HepG2 (cell line): ENCODE measurements around the gene CYB5B. TPM values are rescaled to one million over a fixed set of nuclear protein-coding genes. Genes with fewer than 3 reads are reported as not detected.
A peak's percentile ranks its signal among the peaks of the same experiment; 100 is the strongest.

Experiments
- ARNT2 ChIP-seq: sonication (generic); formaldehyde crosslinking; IDR thresholded peaks from 2 replicates; pipeline ENCODE4 v1.8.0; 2022; ENCODE audit warnings: mild to moderate bottlenecking, low read depth, missing genetic modification reagents, moderate library complexity
- BCL6 ChIP-seq: IDR thresholded peaks from 2 replicates; pipeline ENCODE4 v1.6.1; 2016; ENCODE audit warnings: missing genetic modification reagents, missing compliant biosample characterization
- CBFB ChIP-seq: sonication (generic); formaldehyde crosslinking; IDR thresholded peaks from 2 replicates; pipeline ENCODE4 v1.4.0; 2020; ENCODE audit warnings: missing genetic modification reagents
- DNMT1 ChIP-seq: sonication (generic); formaldehyde crosslinking; IDR thresholded peaks from 2 replicates; pipeline ENCODE4 v1.5.1; 2020; ENCODE audit warnings: mild to moderate bottlenecking, missing genetic modification reagents
- DPF2 ChIP-seq: sonication (generic); formaldehyde crosslinking; IDR thresholded peaks from 2 replicates; pipeline ENCODE4 v1.4.0; 2020; ENCODE audit warnings: mild to moderate bottlenecking, low read depth, missing genetic modification reagents, borderline replicate concordance
- FOXA1 ChIP-seq, 2 experiments: fragments of 450-650 bp in 1 of 2; sonication (generic) in 1 of 2; formaldehyde crosslinking in 1 of 2; IDR thresholded peaks; 2 replicates each; pipeline versions ENCODE4 v1.4.0 to v1.6.1; 2016 to 2020; ENCODE audit warnings: missing genetic modification reagents in 1 of 2
- HHEX ChIP-seq: IDR thresholded peaks from 2 replicates; pipeline ENCODE4 v1.6.1; 2016; ENCODE audit warnings: control low read depth
- HNRNPUL1 ChIP-seq: fragments of 200-400 bp; formaldehyde crosslinking; IDR thresholded peaks from 2 replicates; pipeline ENCODE4 v1.6.1; 2017; ENCODE audit warnings: low read depth, mild to moderate bottlenecking, low read length, moderate library complexity
- JUNB ChIP-seq: sonication (generic); formaldehyde crosslinking; IDR thresholded peaks from 2 replicates; pipeline ENCODE4 v1.8.0; 2022; ENCODE audit warnings: missing genetic modification reagents, mild to moderate bottlenecking, borderline replicate concordance
- MTF1 ChIP-seq: sonication (generic); formaldehyde crosslinking; IDR thresholded peaks from 2 replicates; pipeline ENCODE4 v1.5.0; 2020; ENCODE audit warnings: missing genetic modification reagents
- NR2F6 ChIP-seq, 2 experiments: IDR thresholded peaks; 2 replicates each; pipeline ENCODE4 v1.6.1; 2016; ENCODE audit warnings: antibody characterized with exemption in 1 of 2, mild to moderate bottlenecking in 1 of 2
- PAWR ChIP-seq: sonication (generic); formaldehyde crosslinking; IDR thresholded peaks from 2 replicates; pipeline ENCODE4 v1.4.0; 2020; ENCODE audit warnings: missing genetic modification reagents, mild to moderate bottlenecking, borderline replicate concordance
- PHF20 ChIP-seq: sonication (generic); formaldehyde crosslinking; IDR thresholded peaks from 2 replicates; pipeline ENCODE4 v1.5.0; 2020; ENCODE audit warnings: mild to moderate bottlenecking, missing genetic modification reagents
- RFX1 ChIP-seq: fragments of 450-650 bp; IDR thresholded peaks from 2 replicates; pipeline ENCODE4 v1.6.1; 2017
- RORA ChIP-seq: sonication (generic); formaldehyde crosslinking; IDR thresholded peaks from 2 replicates; pipeline ENCODE4 v1.5.0; 2020; ENCODE audit warnings: mild to moderate bottlenecking, missing genetic modification reagents, moderate library complexity
- SMAD9 ChIP-seq: sonication (generic); formaldehyde crosslinking; IDR thresholded peaks from 2 replicates; pipeline ENCODE4 v1.5.1; 2020; ENCODE audit warnings: mild to moderate bottlenecking, missing genetic modification reagents
- SMARCC2 ChIP-seq: fragments of 450-650 bp; IDR thresholded peaks from 2 replicates; pipeline ENCODE4 v1.6.1; 2017; ENCODE audit warnings: antibody characterized with exemption, mild to moderate bottlenecking
- SOX13 ChIP-seq, 3 experiments: fragments of 450-650 bp in 1 of 3; sonication (generic) in 1 of 3; formaldehyde crosslinking in 1 of 3; IDR thresholded peaks in 2 of 3; conservative IDR thresholded peaks in 1 of 3; 2 replicates each; pipeline versions ENCODE4 v1.5.0 to v1.6.1; 2016 to 2020; ENCODE audit warnings: antibody characterized with exemption in 1 of 3, mild to moderate bottlenecking in 1 of 3, missing compliant biosample characterization in 1 of 3, missing genetic modification reagents in 1 of 3, moderate library complexity in 1 of 3
- TP53 ChIP-seq: sonication (generic); formaldehyde crosslinking; conservative IDR thresholded peaks from 2 replicates; pipeline ENCODE4 v1.4.0; 2020; ENCODE audit warnings: missing genetic modification reagents
- YEATS4 ChIP-seq: sonication (generic); formaldehyde crosslinking; IDR thresholded peaks from 2 replicates; pipeline ENCODE4 v1.4.0; 2020; ENCODE audit warnings: missing genetic modification reagents, borderline replicate concordance
- ZFP1 ChIP-seq: IDR thresholded peaks from 2 replicates; pipeline ENCODE4 v1.6.1; 2016
- ZFX ChIP-seq: sonication (generic); formaldehyde crosslinking; IDR thresholded peaks from 2 replicates; pipeline ENCODE4 v1.4.0; 2020; ENCODE audit warnings: mild to moderate bottlenecking, low read depth, missing genetic modification reagents, moderate library complexity
- ZIK1 ChIP-seq: sonication (generic); formaldehyde crosslinking; IDR thresholded peaks from 2 replicates; pipeline ENCODE4 v1.5.0; 2020; ENCODE audit warnings: mild to moderate bottlenecking, low read depth, missing genetic modification reagents, borderline replicate concordance
- ZMYM2 ChIP-seq: sonication (generic); formaldehyde crosslinking; IDR thresholded peaks from 2 replicates; pipeline ENCODE4 v1.8.0; 2022; ENCODE audit warnings: mild to moderate bottlenecking, missing genetic modification reagents
- ZNF230 ChIP-seq: sonication (generic); formaldehyde crosslinking; IDR thresholded peaks from 2 replicates; pipeline ENCODE4 v1.4.0; 2020; ENCODE audit warnings: mild to moderate bottlenecking, missing genetic modification reagents
- ZNF263 ChIP-seq: sonication (generic); formaldehyde crosslinking; IDR thresholded peaks from 2 replicates; pipeline ENCODE4 v1.4.0; 2020; ENCODE audit warnings: missing genetic modification reagents
- ZNF30 ChIP-seq: sonication (generic); formaldehyde crosslinking; IDR thresholded peaks from 2 replicates; pipeline ENCODE4 v1.5.0; 2020; ENCODE audit warnings: mild to moderate bottlenecking, missing genetic modification reagents
- ZNF432 ChIP-seq: sonication (generic); formaldehyde crosslinking; IDR thresholded peaks from 2 replicates; pipeline ENCODE4 v1.5.0; 2020; ENCODE audit warnings: missing genetic modification reagents, mild to moderate bottlenecking, borderline replicate concordance
- ZNF75D ChIP-seq: sonication (generic); formaldehyde crosslinking; IDR thresholded peaks from 2 replicates; pipeline ENCODE4 v1.8.1; 2023; ENCODE audit warnings: missing genetic modification reagents, mild to moderate bottlenecking, borderline replicate concordance
- ZNF777 ChIP-seq: sonication (generic); formaldehyde crosslinking; IDR thresholded peaks from 2 replicates; pipeline ENCODE4 v1.4.0; 2020; ENCODE audit warnings: missing genetic modification reagents
- polyA plus RNA-seq, 8 experiments: library from polyadenylated mRNA; depleted of rRNA in 3 of 8; stranded (reverse) in 7 of 8; unstranded in 1 of 8; fragments of >200 nt; fragmentation: Illumina TruSeq in 4 of 8; extraction: Trizol in 4 of 8; gene quantifications; 2 replicates each; pipeline versions ENCODE4 v1.2.1 to v1.2.3, GENCODE V29; 2011 to 2016; ENCODE audit warnings: low read depth in 4 of 8, missing spikeins in 1 of 8, mixed read lengths in 1 of 8; ENCODE audit not compliant: insufficient read depth in 1 of 8
- total RNA-seq, 5 experiments: library from RNA; depleted of rRNA; stranded (reverse); fragments of >200 nt; fragmentation: Illumina TruSeq; extraction: Trizol; gene quantifications; 2 replicates each; pipeline ENCODE4 v1.2.3, GENCODE V29; 2016; ENCODE audit warnings: low read depth in 1 of 5
- TF ChIP-seq, protein P1 (sequence below): sonication (generic); formaldehyde crosslinking; conservative IDR thresholded peaks from 2 replicates; pipeline ENCODE4 v1.4.0; 2020; ENCODE audit warnings: missing genetic modification reagents

Gene CYB5B
- total and polyA plus RNA-seq, 2 of the 13 experiments (the other 11 are each of a cell fraction or from before 2014, with no cell fraction given) = 234 to 432 TPM

DNA sequence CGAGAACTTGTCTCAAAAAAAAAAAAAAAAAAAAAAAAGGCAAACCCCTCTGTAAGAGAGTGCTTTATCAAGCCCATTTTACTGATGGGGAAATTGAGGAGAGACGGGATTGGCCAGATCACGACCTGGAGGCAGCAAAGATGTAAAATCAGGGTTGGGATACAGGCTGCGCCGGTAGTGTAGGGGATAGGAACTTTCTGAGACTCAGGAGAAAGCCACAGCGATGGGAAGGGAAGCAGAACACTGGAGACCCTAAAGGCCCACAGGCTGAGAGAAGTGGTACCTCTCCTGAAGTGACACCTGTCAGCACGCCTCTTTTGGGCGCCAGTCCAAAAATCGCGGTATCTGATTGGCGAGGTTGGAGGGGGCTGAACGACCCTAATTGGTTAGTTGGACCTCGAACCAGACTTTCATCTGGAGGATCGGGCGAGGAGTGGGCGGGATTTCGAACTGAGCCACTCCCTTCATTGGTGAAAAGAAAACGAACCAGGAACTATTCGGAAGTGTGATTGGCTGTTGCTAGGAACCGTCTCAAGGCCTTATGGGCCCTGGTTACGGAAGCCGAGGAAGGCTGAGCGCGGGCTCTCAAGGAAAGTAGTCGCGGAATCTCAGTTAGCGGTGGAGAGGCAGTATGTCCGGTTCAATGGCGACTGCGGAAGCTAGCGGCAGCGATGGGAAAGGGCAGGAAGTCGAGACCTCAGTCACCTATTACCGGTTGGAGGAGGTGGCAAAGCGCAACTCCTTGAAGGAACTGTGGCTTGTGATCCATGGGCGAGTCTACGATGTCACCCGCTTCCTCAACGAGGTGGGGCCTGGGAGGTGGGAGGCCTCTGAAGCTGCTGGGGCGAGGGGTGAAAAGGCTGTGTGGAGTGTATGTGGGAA, at the start of gene CYB5B (continued):
- TF ChIP-seq SOX13 (IDR thresholded peaks at IDR 0.05) = no peak; the same call in 1 of the 2 replicates
- TF ChIP-seq SOX13 (CRISPR knock-in tag; conservative IDR thresholded peaks at IDR 0.05 in 1 of 2, IDR thresholded peaks at IDR 0.05 in 1 of 2) = no peak
- peak; percentile 94 for TF ChIP-seq ZMYM2 (CRISPR knock-in tag)
- peak; percentile 84 for TF ChIP-seq PHF20 (CRISPR knock-in tag)
- TF ChIP-seq ZNF75D (CRISPR knock-in tag) = no peak
- no peak for TF ChIP-seq SMARCC2
- no peak for TF ChIP-seq HNRNPUL1
- TF ChIP-seq RFX1 = peak; percentile 65; the same call in 1 of the 2 replicates
- no peak for TF ChIP-seq HHEX (CRISPR knock-in tag)
- TF ChIP-seq BCL6 (CRISPR knock-in tag) = peak; percentile 98
- peak; percentile 90; the same call in 1 of the 2 replicates for TF ChIP-seq PAWR (CRISPR knock-in tag)
- TF ChIP-seq, protein P1, sequence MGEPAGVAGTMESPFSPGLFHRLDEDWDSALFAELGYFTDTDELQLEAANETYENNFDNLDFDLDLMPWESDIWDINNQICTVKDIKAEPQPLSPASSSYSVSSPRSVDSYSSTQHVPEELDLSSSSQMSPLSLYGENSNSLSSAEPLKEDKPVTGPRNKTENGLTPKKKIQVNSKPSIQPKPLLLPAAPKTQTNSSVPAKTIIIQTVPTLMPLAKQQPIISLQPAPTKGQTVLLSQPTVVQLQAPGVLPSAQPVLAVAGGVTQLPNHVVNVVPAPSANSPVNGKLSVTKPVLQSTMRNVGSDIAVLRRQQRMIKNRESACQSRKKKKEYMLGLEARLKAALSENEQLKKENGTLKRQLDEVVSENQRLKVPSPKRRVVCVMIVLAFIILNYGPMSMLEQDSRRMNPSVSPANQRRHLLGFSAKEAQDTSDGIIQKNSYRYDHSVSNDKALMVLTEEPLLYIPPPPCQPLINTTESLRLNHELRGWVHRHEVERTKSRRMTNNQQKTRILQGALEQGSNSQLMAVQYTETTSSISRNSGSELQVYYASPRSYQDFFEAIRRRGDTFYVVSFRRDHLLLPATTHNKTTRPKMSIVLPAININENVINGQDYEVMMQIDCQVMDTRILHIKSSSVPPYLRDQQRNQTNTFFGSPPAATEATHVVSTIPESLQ (CRISPR knock-in tag) = no peak
- 0 out of 2 replicates have a peak, but pooled peaks have one; percentile 40 for TF ChIP-seq DPF2 (CRISPR knock-in tag)
- no peak for TF ChIP-seq ZNF432 (CRISPR knock-in tag)
- TF ChIP-seq DNMT1 (CRISPR knock-in tag) = peak; percentile 85
- no peak for TF ChIP-seq FOXA1 (IDR thresholded peaks at IDR 0.05)
- no peak for TF ChIP-seq FOXA1 (CRISPR knock-in tag; IDR thresholded peaks at IDR 0.05)
- TF ChIP-seq SMAD9 (CRISPR knock-in tag) = no peak
- no peak for TF ChIP-seq RORA
- TF ChIP-seq TP53 (CRISPR knock-in tag) = no peak
- no peak for TF ChIP-seq JUNB (CRISPR knock-in tag)
- peak; percentile 80; the same call in 1 of the 2 replicates for TF ChIP-seq ZFP1 (CRISPR knock-in tag)
- TF ChIP-seq ZNF263 (CRISPR knock-in tag) = no peak; the same call in 1 of the 2 replicates
- TF ChIP-seq YEATS4 = peak; percentile 86; the same call in 1 of the 2 replicates
- peak; percentile 86; the same call in 1 of the 2 replicates for TF ChIP-seq ZNF230 (CRISPR knock-in tag)
- peak; percentile 91 for TF ChIP-seq ZFX
- TF ChIP-seq ZNF777 = no peak
- no peak for TF ChIP-seq MTF1
- no peak for TF ChIP-seq NR2F6 (IDR thresholded peaks at IDR 0.05)
- no peak for TF ChIP-seq NR2F6 (CRISPR knock-in tag; IDR thresholded peaks at IDR 0.05)
- TF ChIP-seq ARNT2 (CRISPR knock-in tag) = peak; percentile 90
- peak; percentile 70 for TF ChIP-seq CBFB
- TF ChIP-seq ZNF30 (CRISPR knock-in tag) = peak; percentile 26; the same call in 1 of the 2 replicates
- TF ChIP-seq ZIK1 = peak; percentile 88; the same call in 1 of the 2 replicates
